ENCODE measurements around the gene CLIP1. TPM values are rescaled to one million over a fixed set of nuclear protein-coding genes. Genes with fewer than 3 reads are reported as not detected.
"Not testable (repeated sequence)": the region's sequence is repeated elsewhere in the genome, so short reads cannot be mapped to it uniquely, and the experiment has no call there.

CLIP1 gene
- 52.1 and 62.2 TPM in 2 replicates for total RNA-seq (2021)
- Bru-seq, nascent RNA = percentile 75 among the genes with signal in this experiment
- percentile 70 among the genes with signal in this experiment for BruChase-seq, experiment 1, labeled RNA remaining after a 2-hour chase
- percentile 81 among the genes with signal in this experiment for BruChase-seq, experiment 2, labeled RNA remaining after a 6-hour chase
- long read RNA-seq, full-length matches to known transcripts = 31 of 65 reads
- long read RNA-seq, partial matches to known transcripts = 11 of 65 reads
- long read RNA-seq, other reads (novel, unspliced or antisense) = 23 of 65 reads

- H3K4me1 ChIP-seq (ENCODE audit: insufficient read depth, low read length, poor library complexity, severe bottlenecking) = peaks cover 17% of the 10 kb centered on the region
- DNase-seq (ENCODE audit: low spot score) = peak; percentile 76
- H3K9me3 ChIP-seq (ENCODE audit: low read depth, low read length, poor library complexity, severe bottlenecking) = no peaks in the 10 kb centered on the region
- no peaks in the 10 kb centered on the region for H3K27me3 ChIP-seq (replicated peaks; ENCODE audit: insufficient read depth, low read depth, low read length, poor library complexity)
- CTCF ChIA-PET = interaction anchor here (0.5 to 1.4 kb wide), 5 partner anchors 8 to 63 kb away, joined by 3 to 11 read pairs (median 4); no protein-coding TSS in a partner anchor
- BruUV-seq (replicated peaks) = no TSS peak
- intact Hi-C loops (cut with micrococcal nuclease; ENCODE audit: unreplicated experiment) = no loop called here
- POLR2A ChIA-PET (ENCODE audit: low non-redundant PET) = no interaction called here
- H3K27ac ChIP-seq (ENCODE audit: low read depth, low read length, poor library complexity, severe bottlenecking) = peak within 1 kb of the TSS; percentile 96
- H3K4me3 ChIP-seq (ENCODE audit: low read depth, low read length, poor library complexity, severe bottlenecking) = peak within 1 kb of the TSS; percentile 87
- no peak for TF ChIP-seq EZH2 (IDR thresholded peaks at IDR 0.05; ENCODE audit: borderline replicate concordance, low read depth, low read length, poor library complexity, severe bottlenecking)
- peak; percentile 56 for TF ChIP-seq CTCF (conservative IDR thresholded peaks at IDR 0.05; ENCODE audit: low read depth, low read length)
- H3K36me3 ChIP-seq (ENCODE audit: insufficient read depth, low read length, poor library complexity, severe bottlenecking) = no peaks in the 10 kb centered on the region
Measured at GRCh38 chr12:122421821-122422729, at the start of gene CLIP1. CLIP1 (minus strand) TSS chr12:122422669; CDS start chr12:122380452, 42,217 bp downstream.

GRCh38 chr12:122471324-122472226, 49.1 kb upstream of the CLIP1 start:
- intact Hi-C loops (cut with micrococcal nuclease; ENCODE audit: unreplicated experiment) = loop anchor here (1.0 to 5.0 kb wide), 2 partner anchors 72 to 134 kb away; no protein-coding TSS in a partner anchor
- DNase-seq (ENCODE audit: low spot score) = peak; percentile 83

GRCh38 chr12:122470576-122470975, 48.1 kb upstream of the CLIP1 start:
- H3K36me3 ChIP-seq (ENCODE audit: insufficient read depth, low read length, poor library complexity, severe bottlenecking) = peaks cover 32% of the 10 kb centered on the region
- BruUV-seq (replicated peaks); H3K4me3 ChIP-seq (ENCODE audit: low read depth, low read length, poor library complexity, severe bottlenecking); POLR2A ChIA-PET (ENCODE audit: low non-redundant PET); H3K9me3 ChIP-seq (ENCODE audit: low read depth, low read length, poor library complexity, severe bottlenecking); H3K27ac ChIP-seq (ENCODE audit: low read depth, low read length, poor library complexity, severe bottlenecking); H3K27me3 ChIP-seq (replicated peaks; ENCODE audit: insufficient read depth, low read depth, low read length, poor library complexity); DNase-seq (ENCODE audit: low spot score); H3K4me1 ChIP-seq (ENCODE audit: insufficient read depth, low read length, poor library complexity, severe bottlenecking): not testable (repeated sequence)
- intact Hi-C loops (cut with micrococcal nuclease; ENCODE audit: unreplicated experiment) = loop anchor here (5.0 kb wide), 1 partner anchor 133 kb away; no protein-coding TSS in a partner anchor
- CTCF ChIA-PET = interaction anchor here (1.1 to 2.1 kb wide), 2 partner anchors 13 to 71 kb away, joined by 7 to 47 read pairs; no protein-coding TSS in a partner anchor

More at GRCh38 chr12:122471324-122472226, 49.1 kb upstream of the CLIP1 start:
- Histone ChIP-seq H3K27me3 (replicated peaks; ENCODE audit: insufficient read depth, low read depth, low read length, poor library complexity) (no peaks in the 10 kb centered on the region), H3K4me3 (ENCODE audit: low read depth, low read length, poor library complexity, severe bottlenecking) (no peak overlapping the region), H3K9me3 (ENCODE audit: low read depth, low read length, poor library complexity, severe bottlenecking) (no peaks in the 10 kb centered on the region), H3K27ac (ENCODE audit: low read depth, low read length, poor library complexity, severe bottlenecking) (peak overlapping the region; percentile 33), H3K36me3 (ENCODE audit: insufficient read depth, low read length, poor library complexity, severe bottlenecking) (peaks cover 42% of the 10 kb centered on the region), H3K4me1 (ENCODE audit: insufficient read depth, low read length, poor library complexity, severe bottlenecking) (no peaks in the 10 kb centered on the region)
- CTCF ChIA-PET = interaction anchor here (0.5 to 2.1 kb wide), 7 partner anchors 12 to 136 kb away, joined by 3 to 47 read pairs (median 4); partner anchors contain the start of gene CLIP1
- POLR2A ChIA-PET (ENCODE audit: low non-redundant PET) = interaction anchor here (0.8 kb wide), 1 partner anchor 39 kb away, joined by 7 read pairs; no protein-coding TSS in a partner anchor
- BruUV-seq (replicated peaks) = no TSS peak
- TF ChIP-seq EZH2 (IDR thresholded peaks at IDR 0.05; ENCODE audit: borderline replicate concordance, low read depth, low read length, poor library complexity, severe bottlenecking) = no peak
- peak; percentile 85 for TF ChIP-seq CTCF (conservative IDR thresholded peaks at IDR 0.05; ENCODE audit: low read depth, low read length)

- H3K27me3 ChIP-seq (replicated peaks; ENCODE audit: insufficient read depth, low read depth, low read length, poor library complexity); H3K9me3 ChIP-seq (ENCODE audit: low read depth, low read length, poor library complexity, severe bottlenecking); DNase-seq (ENCODE audit: low spot score); POLR2A ChIA-PET (ENCODE audit: low non-redundant PET); H3K4me1 ChIP-seq (ENCODE audit: insufficient read depth, low read length, poor library complexity, severe bottlenecking); CTCF ChIA-PET; H3K27ac ChIP-seq (ENCODE audit: low read depth, low read length, poor library complexity, severe bottlenecking); BruUV-seq (replicated peaks); H3K4me3 ChIP-seq (ENCODE audit: low read depth, low read length, poor library complexity, severe bottlenecking): not testable (repeated sequence)
- intact Hi-C loops (cut with micrococcal nuclease; ENCODE audit: unreplicated experiment) = loop anchor here (5.0 kb wide), 1 partner anchor 133 kb away; no protein-coding TSS in a partner anchor
- H3K36me3 ChIP-seq (ENCODE audit: insufficient read depth, low read length, poor library complexity, severe bottlenecking) = peaks cover 27% of the 10 kb centered on the region
Measured at GRCh38 chr12:122469856-122470255, 47.4 kb upstream of the CLIP1 start.

Measured in A673 (cell line).